Measurements from ENCODE around the gene MAP3K5. TPM values are rescaled to one million over a fixed set of nuclear protein-coding genes. Genes with fewer than 3 reads are reported as not detected.

The MAP3K5 gene
- total RNA-seq, 1 experiment from 2014 or later, result 8.1 TPM

GRCh38 chr6:136771306-136771705 is 21.0 kb downstream of the MAP3K5 start:
- POLR2A ChIA-PET, result no interaction called here
- Histone ChIP-seq H3K27me3 (ENCODE audit: control insufficient read depth, insufficient read depth, low read length) (no peaks in the 10 kb centered on the region), H3K4me3 (ENCODE audit: low read depth in 2 of 2, low read length in 2 of 2) (no peak overlapping the region), H3K27ac (ENCODE audit: low read length) (no peak overlapping the region), H3K36me3 (ENCODE audit: control insufficient read depth, insufficient read depth, low read length) (no peaks in the 10 kb centered on the region), H3K4me1 (ENCODE audit: control insufficient read depth, insufficient read depth, low read length) (no peaks in the 10 kb centered on the region; the same call in 1 of the 2 replicates), H3K9me3 (ENCODE audit: control insufficient read depth, insufficient read depth, low read depth, low read length) (no peaks in the 10 kb centered on the region)
- ATAC-seq (no peak), DNase-seq (ENCODE audit: low read depth, low spot score) (no peak)
- CTCF ChIA-PET, result no interaction called here
- intact Hi-C loops (cut with micrococcal nuclease; ENCODE audit: unreplicated experiment) (no loop called here), in situ Hi-C loops (cut with HindIII; ENCODE audit: low pct_unique_long_range_greater_than_20kb, low sequenced_read_pairs) (no loop called here)
- no TSS peak for BruUV-seq (replicated peaks)
- TF ChIP-seq POLR2AphosphoS5 (IDR thresholded peaks at IDR 0.05; ENCODE audit: low read depth, low read length) (no peak), REST (IDR thresholded peaks at IDR 0.05; ENCODE audit: insufficient read depth in 1 of 2, low read depth in 2 of 2, low read length in 1 of 2) (no peak), TCF7L2 (IDR thresholded peaks at IDR 0.05; ENCODE audit: low read depth, low read length) (no peak), SIN3A (IDR thresholded peaks at IDR 0.05; ENCODE audit: borderline replicate concordance, insufficient read depth, low read depth, low read length) (no peak), CTCF (IDR thresholded peaks at IDR 0.05) (no peak)

GRCh38 chr6:136769759-136770158 is 22.5 kb downstream of the MAP3K5 start:
- in situ Hi-C loops (cut with HindIII; ENCODE audit: low pct_unique_long_range_greater_than_20kb, low sequenced_read_pairs), result no loop called here
- Histone ChIP-seq H3K9me3 (ENCODE audit: control insufficient read depth, insufficient read depth, low read depth, low read length) (no peaks in the 10 kb centered on the region), H3K4me1 (ENCODE audit: control insufficient read depth, insufficient read depth, low read length) (no peaks in the 10 kb centered on the region; the same call in 1 of the 2 replicates), H3K27me3 (ENCODE audit: control insufficient read depth, insufficient read depth, low read length) (no peaks in the 10 kb centered on the region), H3K4me3 (ENCODE audit: low read depth in 2 of 2, low read length in 2 of 2) (no peak overlapping the region), H3K27ac (ENCODE audit: low read length) (no peak overlapping the region), H3K36me3 (ENCODE audit: control insufficient read depth, insufficient read depth, low read length) (no peaks in the 10 kb centered on the region)
- CTCF ChIA-PET, result no interaction called here
- TF ChIP-seq REST (IDR thresholded peaks at IDR 0.05; ENCODE audit: insufficient read depth in 1 of 2, low read depth in 2 of 2, low read length in 1 of 2) (no peak), CTCF (IDR thresholded peaks at IDR 0.05) (no peak), TCF7L2 (IDR thresholded peaks at IDR 0.05; ENCODE audit: low read depth, low read length) (no peak), SIN3A (IDR thresholded peaks at IDR 0.05; ENCODE audit: borderline replicate concordance, insufficient read depth, low read depth, low read length) (no peak), POLR2AphosphoS5 (IDR thresholded peaks at IDR 0.05; ENCODE audit: low read depth, low read length) (no peak)
- no TSS peak for BruUV-seq (replicated peaks)
- DNase-seq (ENCODE audit: low read depth, low spot score) (no peak), ATAC-seq (no peak)
- intact Hi-C loops (cut with micrococcal nuclease; ENCODE audit: unreplicated experiment), result no loop called here
- POLR2A ChIA-PET, result no interaction called here

Measured in Panc1 (cell line).